HCT116 (cell line): Measurements from ENCODE around the gene CASP9.

ENCODE experiments used
- EGR1 ChIP-seq: IDR thresholded peaks from 2 replicates; pipeline ENCODE4 v1.6.1; 2012; ENCODE audit warnings: low read depth
- EZH2 ChIP-seq: fragments of 200-600 bp; sonication (generic); IDR thresholded peaks from 2 replicates; pipeline ENCODE4 v1.6.1; 2017; ENCODE audit warnings: antibody characterized with exemption, mixed run types
- EZH2phosphoT487 ChIP-seq: fragments of 200-600 bp; IDR thresholded peaks from 2 replicates; pipeline ENCODE4 v1.6.1; 2018; ENCODE audit warnings: antibody characterized with exemption, borderline replicate concordance
- POLR2A ChIP-seq: IDR thresholded peaks from 2 replicates; pipeline ENCODE4 v1.7.0; 2011; ENCODE audit warnings: borderline replicate concordance; ENCODE audit not compliant: insufficient read depth, insufficient read length; ENCODE audit errors: extremely low read depth
- POLR2AphosphoS5 ChIP-seq: IDR thresholded peaks from 2 replicates; pipeline ENCODE4 v1.6.1; 2011; ENCODE audit warnings: mild to moderate bottlenecking, low read depth, low read length, moderate library complexity
- SP1 ChIP-seq: IDR thresholded peaks from 2 replicates; pipeline ENCODE4 v1.6.1; 2012; ENCODE audit warnings: low read depth
- TCF7L2 ChIP-seq: IDR thresholded peaks from 2 replicates; pipeline ENCODE4 v1.7.0; 2011; ENCODE audit warnings: borderline replicate concordance, inconsistent platforms; ENCODE audit not compliant: insufficient read depth, insufficient read length; ENCODE audit errors: extremely low read depth
- YY1 ChIP-seq: IDR thresholded peaks from 2 replicates; pipeline ENCODE4 v1.6.1; 2011; ENCODE audit warnings: low read length, low read depth, moderate library complexity, mild to moderate bottlenecking; ENCODE audit not compliant: insufficient replicate concordance; ENCODE audit errors: extremely low read depth
- ZFX ChIP-seq: fragments of 450-650 bp; IDR thresholded peaks from 2 replicates; pipeline ENCODE4 v1.6.1; 2017
- ZNF274 ChIP-seq: fragments of 200-500 bp; sonication (Bioruptor generic); IDR thresholded peaks from 2 replicates; pipeline ENCODE4 v1.6.1; 2014; ENCODE audit warnings: mild to moderate bottlenecking, low read depth, low read length, inconsistent platforms
- TF ChIP-seq, protein P1 (sequence below), 3 experiments: fragments of 200-600 bp in 1 of 3; sonication (generic) in 1 of 3; IDR thresholded peaks in 2 of 3; conservative IDR thresholded peaks in 1 of 3; 2 replicates each; pipeline ENCODE4 v1.5.1; 2012 to 2017; ENCODE audit warnings: low read depth in 2 of 3, low read length in 2 of 3, antibody characterized with exemption in 1 of 3, borderline replicate concordance in 1 of 3, control low read depth in 1 of 3, mild to moderate bottlenecking in 1 of 3, mixed read lengths in 1 of 3, mixed run types in 1 of 3, moderate library complexity in 1 of 3; ENCODE audit not compliant: insufficient read depth in 1 of 3

DNA sequence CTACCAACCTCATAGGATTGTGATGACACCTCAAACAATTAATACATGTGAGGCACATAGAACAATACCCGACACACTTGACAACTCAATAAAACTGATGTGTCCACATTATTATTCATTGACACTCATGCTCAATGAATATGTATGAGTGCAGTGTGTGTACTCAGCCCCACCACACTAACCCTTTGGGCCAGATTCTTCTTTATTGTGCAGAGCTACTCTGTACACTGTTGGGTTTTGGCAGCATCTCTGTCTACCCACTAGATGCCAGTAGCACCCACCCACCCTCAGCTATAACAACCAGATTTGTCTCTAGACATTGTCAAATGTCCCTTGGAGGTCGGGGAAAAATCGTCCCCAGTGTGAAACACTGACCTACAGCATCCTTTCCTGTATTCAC is 10.1 kb downstream of the CASP9 start:
- TF ChIP-seq POLR2AphosphoS5 (no peak), YY1 (no peak), POLR2A (no peak), EGR1 (no peak), SP1 (no peak), EZH2phosphoT487 (no peak), ZNF274 (no peak), TCF7L2 (no peak), ZFX (no peak), EZH2 (no peak)
- TF ChIP-seq, protein P1, sequence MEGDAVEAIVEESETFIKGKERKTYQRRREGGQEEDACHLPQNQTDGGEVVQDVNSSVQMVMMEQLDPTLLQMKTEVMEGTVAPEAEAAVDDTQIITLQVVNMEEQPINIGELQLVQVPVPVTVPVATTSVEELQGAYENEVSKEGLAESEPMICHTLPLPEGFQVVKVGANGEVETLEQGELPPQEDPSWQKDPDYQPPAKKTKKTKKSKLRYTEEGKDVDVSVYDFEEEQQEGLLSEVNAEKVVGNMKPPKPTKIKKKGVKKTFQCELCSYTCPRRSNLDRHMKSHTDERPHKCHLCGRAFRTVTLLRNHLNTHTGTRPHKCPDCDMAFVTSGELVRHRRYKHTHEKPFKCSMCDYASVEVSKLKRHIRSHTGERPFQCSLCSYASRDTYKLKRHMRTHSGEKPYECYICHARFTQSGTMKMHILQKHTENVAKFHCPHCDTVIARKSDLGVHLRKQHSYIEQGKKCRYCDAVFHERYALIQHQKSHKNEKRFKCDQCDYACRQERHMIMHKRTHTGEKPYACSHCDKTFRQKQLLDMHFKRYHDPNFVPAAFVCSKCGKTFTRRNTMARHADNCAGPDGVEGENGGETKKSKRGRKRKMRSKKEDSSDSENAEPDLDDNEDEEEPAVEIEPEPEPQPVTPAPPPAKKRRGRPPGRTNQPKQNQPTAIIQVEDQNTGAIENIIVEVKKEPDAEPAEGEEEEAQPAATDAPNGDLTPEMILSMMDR (IDR thresholded peaks at IDR 0.05 in 2 of 3, conservative IDR thresholded peaks at IDR 0.05 in 1 of 3; ENCODE audit: borderline replicate concordance in 1 of 3, insufficient read depth in 1 of 3, low read depth in 2 of 3, low read length in 2 of 3): no peak
